HEK293T (cell line): ENCODE data around the gene LYRM4.

ENCODE experiments used
- BHLHE40 ChIP-seq: fragments of 450-650 bp; IDR thresholded peaks from 2 replicates; pipeline ENCODE4 v1.6.1; 2016; ENCODE audit warnings: mild to moderate bottlenecking, moderate library complexity, borderline replicate concordance
- ELF4 ChIP-seq: fragments of 450-650 bp; IDR thresholded peaks from 2 replicates; pipeline ENCODE4 v1.6.1; 2017; ENCODE audit warnings: antibody characterized with exemption
- HDGF ChIP-seq: fragments of 450-650 bp; IDR thresholded peaks from 2 replicates; pipeline ENCODE4 v1.6.1; 2017; ENCODE audit warnings: antibody characterized with exemption, borderline replicate concordance
- SP1 ChIP-seq: fragments of 450-650 bp; IDR thresholded peaks from 2 replicates; pipeline ENCODE4 v1.6.1; 2017
- SUZ12 ChIP-seq: fragments of 450-650 bp; IDR thresholded peaks from 2 replicates; pipeline ENCODE4 v1.6.1; 2016; ENCODE audit warnings: mild to moderate bottlenecking
- TARDBP ChIP-seq: fragments of 450-650 bp; IDR thresholded peaks from 2 replicates; pipeline ENCODE4 v1.6.1; 2016

DNA sequence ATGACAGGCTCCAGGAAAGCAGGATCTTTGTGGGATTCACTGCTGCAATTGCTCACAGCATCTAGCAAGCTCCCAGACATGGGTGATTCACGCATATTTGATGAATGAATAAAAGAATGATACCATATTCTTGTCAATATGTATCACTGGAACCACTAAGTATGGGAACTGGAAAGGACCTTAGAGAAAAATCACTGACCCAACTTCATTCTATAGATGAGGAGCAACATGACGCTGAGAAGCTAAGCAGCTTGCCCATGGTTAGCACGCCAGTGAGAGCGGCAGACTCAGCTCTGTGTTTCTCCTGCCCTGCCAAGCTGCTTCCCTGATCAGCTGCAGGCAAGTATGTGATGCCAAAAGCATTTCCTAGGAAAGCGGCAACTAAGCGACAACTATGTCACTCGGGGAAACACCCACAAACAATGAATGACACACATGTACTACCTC lies 108.8 kb downstream of the LYRM4 start:
- TF ChIP-seq TARDBP (no peak), HDGF (no peak), ELF4 (no peak), SP1 (no peak), SUZ12 (no peak), BHLHE40 (no peak)
